Adrenal gland (tissue), 12 donors: Measurements from ENCODE around the gene KCNS1. TPM values are rescaled to one million over a fixed set of nuclear protein-coding genes. Genes with fewer than 3 reads are reported as not detected.

ENCODE experiments used
- DNase-seq, 7 donors: peaks; one replicate each; pipeline ENCODE4 v3.0.0-alpha.2; 2019 to 2020
- H3K27ac ChIP-seq, 5 donors: fragments of 200-600 bp; sonication (generic) in 4 of 5; 1 replicate in 3 of 5; 2 replicates in 2 of 5; pipeline versions ENCODE4 v1.5.1 to v1.8.0; 2016 to 2020; ENCODE audit warnings: mild to moderate bottlenecking in 1 of 5
- H3K27me3 ChIP-seq: fragments of 200-600 bp; 2 replicates; pipeline ENCODE4 v1.8.0; 2021
- H3K36me3 ChIP-seq, 2 donors: fragments of 200-600 bp; replicated peaks in 1 of 2; 1 replicate in 1 of 2; 2 replicates in 1 of 2; pipeline versions ENCODE4 v1.5.1 to v1.8.0; 2018 to 2022
- H3K4me1 ChIP-seq, 2 donors: fragments of 200-600 bp; replicated peaks in 1 of 2; 1 replicate in 1 of 2; 2 replicates in 1 of 2; pipeline versions ENCODE4 v1.5.1 to v1.8.0; 2018 to 2021
- H3K4me3 ChIP-seq, 4 donors: fragments of 200-600 bp; sonication (generic) in 3 of 4; one replicate each; pipeline ENCODE4 v1.5.1; 2016 to 2018
- H3K9me3 ChIP-seq, 3 donors: fragments of 200-600 bp; sonication (generic) in 1 of 3; replicated peaks in 1 of 3; 1 replicate in 2 of 3; 2 replicates in 1 of 3; pipeline versions ENCODE4 v1.5.1 to v1.8.0; 2016 to 2021
- CTCF ChIP-seq, 6 experiments: fragments of 450-650 bp in 4 of 6; fragments of 200-600 bp in 2 of 6; sonication (generic) in 1 of 6; IDR thresholded peaks; 1 replicate in 5 of 6; 2 replicates in 1 of 6; pipeline versions ENCODE4 v1.5.1 to v1.8.0; 2016 to 2021; ENCODE audit warnings: antibody characterized with exemption in 6 of 6, mild to moderate bottlenecking in 2 of 6, moderate library complexity in 1 of 6
- POLR2A ChIP-seq, 2 donors: fragments of 450-650 bp; IDR thresholded peaks; one replicate each; pipeline ENCODE4 v1.6.1; 2017; ENCODE audit warnings: antibody characterized with exemption in 2 of 2, mild to moderate bottlenecking in 2 of 2, moderate library complexity in 1 of 2
- WGBS, 4 donors: extraction: QIAGEN DNeasy Blood & Tissue Kit in 2 of 4; methylation state at CpG; one replicate each; pipeline versions ENCODE4 v1.1.5 to v1.1.7; 2013 to 2017; 5-methylcytosine and 5-hydroxymethylcytosine counted together
- intact Hi-C, 2 donors: fragments of 100-400 bp; cut with DNase I; formaldehyde crosslinking; loops; one replicate each; pipeline versions ENCODE4 v1.14.1 to v1.15.0; 2022 to 2023
- polyA plus RNA-seq, 3 donors: library from polyadenylated mRNA; stranded (reverse); fragments of 200-250 nt in 2 of 3; fragments of 350-450 nt in 1 of 3; fragmentation: Illumina TruSeq in 1 of 3; extraction: RNeasy Lipid Tissue Mini Kit (QIAGEN cat#74804) in 1 of 3; gene quantifications; one replicate each; pipeline ENCODE4 v1.2.3, GENCODE V29; 2013 to 2014
- total RNA-seq, 9 donors: library from RNA; depleted of rRNA in 4 of 9; stranded (reverse); fragments of >200 nt in 4 of 9; fragments of 120-200 nt in 1 of 9; fragmentation: NEBNext Ultra II Directional in 1 of 9; extraction: Animal tissue kit (Norgen Biotek cat#: 25700) in 1 of 9; gene quantifications; one replicate each; pipeline versions ENCODE4 v1.1.0 to v1.2.4, GENCODE V29; 2013 to 2023
- donor health status: healthy with polysubstance abuse.
- donor health status: Bipolar disorder and iron deficiency.
- donor health status: DM: yes; HTN: yes; CAD: no.
- donor health status: DM: no; HTN: no; CAD: no.
- donor health status: DM: no; HTN: no; CAD: no.
- donor health status: DM: yes; HTN: yes; CAD: no.

Gene KCNS1
- total and polyA plus RNA-seq, 12 donors = 0.21 to 3.7 (median 0.42) TPM

GRCh38 chr20:45112754-45113153 is 11.8 kb upstream of the KCNS1 start:
- H3K36me3 ChIP-seq = no peaks in the 10 kb centered on the region
- peaks cover 5% of the 10 kb centered on the region for H3K27me3 ChIP-seq
- TF ChIP-seq CTCF (IDR thresholded peaks at IDR 0.05) = no peak
- TF ChIP-seq POLR2A (IDR thresholded peaks at IDR 0.05) = no peak

DNA sequence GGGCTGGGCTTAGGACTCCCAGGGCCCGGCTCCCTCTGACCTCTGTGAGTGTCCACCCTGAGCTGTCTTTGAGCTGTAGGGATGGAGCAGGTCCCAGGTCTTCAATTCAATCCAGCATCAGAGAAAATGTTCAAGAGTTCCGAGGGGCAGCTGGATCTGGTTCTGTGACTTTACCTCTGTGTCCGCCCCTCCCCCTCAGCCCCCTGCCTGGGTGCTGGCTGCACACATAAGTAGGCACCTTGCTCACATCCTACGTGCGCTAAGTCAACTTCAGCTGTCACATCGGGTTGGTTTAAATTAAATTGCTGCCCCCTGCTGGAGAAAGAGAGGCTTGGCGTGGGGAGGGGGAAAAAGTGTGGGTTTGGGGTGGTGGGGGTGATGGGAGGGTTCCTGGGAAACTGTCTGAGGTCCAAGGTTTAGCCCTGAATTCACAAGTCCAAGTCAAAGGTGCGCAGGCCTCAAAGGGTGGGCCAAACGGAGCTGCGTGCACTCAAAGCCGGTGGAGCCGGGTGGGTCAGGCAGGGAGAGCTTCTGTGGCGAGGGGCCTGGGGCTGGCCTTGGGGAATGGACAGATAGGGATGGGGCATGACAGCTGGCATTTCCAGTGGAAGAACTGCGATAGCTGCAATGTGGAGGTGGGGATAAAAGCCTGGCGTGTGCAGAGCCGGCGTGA is 11.0 kb upstream of the KCNS1 start:
- TF ChIP-seq POLR2A (IDR thresholded peaks at IDR 0.05) = no peak
- peak; percentile 20 to 50 (median 45) for TF ChIP-seq CTCF (IDR thresholded peaks at IDR 0.05)
- Histone ChIP-seq H3K4me3 (no peak overlapping the region), H3K27me3 (peaks cover 4% of the 10 kb centered on the region), H3K27ac (no peak overlapping the region), H3K4me1 (no peaks in the 10 kb centered on the region), H3K9me3 (no peaks in the 10 kb centered on the region), H3K36me3 (no peaks in the 10 kb centered on the region)
- DNase-seq = no peak
- intact Hi-C loops = loop anchor here in 1 of 2 donors (10.0 kb wide), 1 partner anchor 97 kb away; no protein-coding TSS in a partner anchor
- WGBS, 4 donors = 39 to 51% (median 46%) methylated on average over 16 to 17 of the region's 17 CpGs

More at GRCh38 chr20:45112754-45113153, 11.8 kb upstream of the KCNS1 start:
- intact Hi-C loops = loop anchor here in 1 of 2 donors (10.0 kb wide), 1 partner anchor 98 kb away; no protein-coding TSS in a partner anchor
- no peaks in the 10 kb centered on the region for H3K4me1 ChIP-seq
- H3K27ac ChIP-seq = no peak overlapping the region
- no peak overlapping the region for H3K4me3 ChIP-seq
- DNase-seq = no peak
- H3K9me3 ChIP-seq = no peaks in the 10 kb centered on the region

DNA sequence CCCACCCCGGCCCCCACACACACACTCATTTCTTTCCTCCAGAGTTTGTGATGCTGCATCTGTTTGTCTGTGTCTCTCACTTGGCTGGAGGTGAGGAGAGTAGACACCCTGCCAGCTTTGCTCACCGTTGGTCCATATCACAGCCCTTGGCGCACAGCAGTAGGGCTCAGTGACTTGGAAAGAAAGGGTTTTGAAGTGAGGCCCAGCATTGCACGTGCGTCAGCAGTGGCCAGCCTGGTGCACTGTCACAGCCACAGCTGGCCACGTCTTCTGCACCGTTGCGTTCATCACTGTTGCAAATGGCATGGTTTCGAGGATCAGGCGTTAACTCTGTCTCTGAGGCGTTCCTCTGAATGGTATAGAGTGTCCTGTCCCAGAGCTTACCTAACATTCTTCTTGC is 10.4 kb upstream of the KCNS1 start:
- Histone ChIP-seq H3K4me3 (no peak overlapping the region), H3K9me3 (no peaks in the 10 kb centered on the region), H3K36me3 (no peaks in the 10 kb centered on the region), H3K4me1 (no peaks in the 10 kb centered on the region), H3K27ac (no peak overlapping the region), H3K27me3 (peaks cover 4% of the 10 kb centered on the region)
- no peak for DNase-seq
- intact Hi-C loops = loop anchor here in 1 of 2 donors (10.0 kb wide), 1 partner anchor 96 kb away; no protein-coding TSS in a partner anchor
- 61 to 83% (median 76%) methylated on average over 9 to 11 of the region's 11 CpGs for whole genome bisulfite sequencing, 4 donors
- TF ChIP-seq CTCF (IDR thresholded peaks at IDR 0.05) (no peak), POLR2A (IDR thresholded peaks at IDR 0.05) (no peak)

GRCh38 chr20:45110301-45110700 is 9.4 kb upstream of the KCNS1 start:
- intact Hi-C loops = loop anchor here in 1 of 2 donors (10.0 kb wide), 1 partner anchor 96 kb away; no protein-coding TSS in a partner anchor
- TF ChIP-seq CTCF (IDR thresholded peaks at IDR 0.05) (no peak), POLR2A (IDR thresholded peaks at IDR 0.05) (no peak)
- Histone ChIP-seq H3K27ac (no peak overlapping the region), H3K27me3 (peaks cover 4% of the 10 kb centered on the region), H3K36me3 (no peaks in the 10 kb centered on the region), H3K9me3 (no peaks in the 10 kb centered on the region), H3K4me1 (no peaks in the 10 kb centered on the region), H3K4me3 (no peak overlapping the region)
- 60 to 91% (median 80%) methylated on average over 1 to 11 of the region's 11 CpGs for WGBS, 4 donors
- no peak for DNase-seq
